Kidney (tissue), 14 donors: Measurements from ENCODE around the gene ARHGAP8. TPM values are rescaled to one million over a fixed set of nuclear protein-coding genes. Genes with fewer than 3 reads are reported as not detected.
"Not testable (repeated sequence)": the region's sequence is repeated elsewhere in the genome, so short reads cannot be mapped to it uniquely, and the experiment has no call there.

Source experiments
- DNase-seq, 5 donors: peaks; one replicate each; pipeline ENCODE4 v3.0.0-alpha.2; 2013 to 2020
- FAIRE-seq: peaks from 2 replicates; lab custom pipeline; 2012; peaks lifted over from hg19 to GRCh38; lab: Jason Lieb, UNC
- H3K27ac ChIP-seq, 2 donors: one replicate each; pipeline ENCODE4 v1.7.0; 2013; ENCODE audit warnings: low read depth in 2 of 2, low read length in 2 of 2, inconsistent platforms in 1 of 2
- H3K27me3 ChIP-seq: one replicate; pipeline ENCODE4 v1.7.1; 2013; ENCODE audit warnings: low read length, inconsistent platforms; ENCODE audit not compliant: control insufficient read depth, insufficient read depth
- H3K36me3 ChIP-seq, 3 donors: one replicate each; pipeline versions ENCODE4 v1.7.0 to v1.7.1; 2013; ENCODE audit warnings: low read length in 3 of 3, control low read depth in 1 of 3, inconsistent platforms in 1 of 3; ENCODE audit not compliant: insufficient read depth in 3 of 3, control insufficient read depth in 2 of 3
- H3K4me1 ChIP-seq, 3 donors: one replicate each; pipeline versions ENCODE4 v1.7.0 to v1.7.1; 2013; ENCODE audit warnings: low read length in 3 of 3, inconsistent platforms in 1 of 3, low read depth in 1 of 3; ENCODE audit not compliant: control insufficient read depth in 2 of 3, insufficient read depth in 2 of 3
- H3K4me3 ChIP-seq, 3 donors: one replicate each; pipeline versions ENCODE4 v1.7.0 to v1.8.1; 2013; ENCODE audit warnings: low read length in 3 of 3, control low read depth in 1 of 3, inconsistent platforms in 1 of 3
- H3K9ac ChIP-seq, 3 donors: one replicate each; pipeline versions ENCODE4 v1.7.0 to v1.7.1; 2013; ENCODE audit warnings: low read length in 3 of 3, control low read depth in 1 of 3, inconsistent platforms in 1 of 3
- H3K9me3 ChIP-seq, 3 donors: one replicate each; pipeline versions ENCODE4 v1.7.0 to v1.7.1; 2013; ENCODE audit warnings: low read length in 3 of 3, control low read depth in 1 of 3, inconsistent platforms in 1 of 3; ENCODE audit not compliant: control insufficient read depth in 2 of 3, insufficient read depth in 1 of 3
- intact Hi-C: fragments of 100-400 bp; cut with DNase I; formaldehyde crosslinking; loops from one replicate; pipeline ENCODE4 v1.11.1; 2022
- polyA plus RNA-seq: library from polyadenylated mRNA; stranded (reverse); fragments of 350-450 nt; fragmentation: Illumina TruSeq; extraction: RNeasy Lipid Tissue Mini Kit (QIAGEN cat#74804); gene quantifications from one replicate; pipeline ENCODE4 v1.2.3, GENCODE V29; 2014; ENCODE audit warnings: low read depth, low replicate concordance; ENCODE audit not compliant: insufficient read depth
- total RNA-seq: library from RNA; stranded (reverse); fragmentation: NEBNext Ultra II Directional; extraction: Animal tissue kit (Norgen Biotek cat#: 25700); gene quantifications from one replicate; pipeline ENCODE4 v1.2.1, GENCODE V29; 2021
- TF ChIP-seq, protein P1 (sequence below): IDR thresholded peaks from 3 replicates; pipeline ENCODE4 v1.5.1; 2012; ENCODE audit warnings: mild to moderate bottlenecking, moderate library complexity, borderline replicate concordance; ENCODE audit not compliant: insufficient read depth; ENCODE audit errors: extremely low read depth
- donor health status: control.
- donor health status: control.
- donor health status: control.
- donor health status: control.
- donor health status: control.
- donor health status: DM: yes; HTN: yes; CAD: no.
- donor health status: Normal renal cell carcinoma (clear cell type).

The ARHGAP8 gene
- total and polyA plus RNA-seq, 2 donors from 2014 or later: 30.2 to 35.7 TPM

GRCh38 chr22:44898236-44898635, 145.9 kb downstream of the ARHGAP8 start:
- Histone ChIP-seq H3K9ac (no peak overlapping the region), H3K9me3 (peaks cover 0 to 13% (median 3%) of the 10 kb centered on the region in 3 donors), H3K4me1 (no peaks in the 10 kb centered on the region), H3K27me3 (no peaks in the 10 kb centered on the region), H3K4me3 (no peak overlapping the region), H3K36me3 (no peaks in the 10 kb centered on the region), H3K27ac (no peak overlapping the region)
- TF ChIP-seq, protein P1, sequence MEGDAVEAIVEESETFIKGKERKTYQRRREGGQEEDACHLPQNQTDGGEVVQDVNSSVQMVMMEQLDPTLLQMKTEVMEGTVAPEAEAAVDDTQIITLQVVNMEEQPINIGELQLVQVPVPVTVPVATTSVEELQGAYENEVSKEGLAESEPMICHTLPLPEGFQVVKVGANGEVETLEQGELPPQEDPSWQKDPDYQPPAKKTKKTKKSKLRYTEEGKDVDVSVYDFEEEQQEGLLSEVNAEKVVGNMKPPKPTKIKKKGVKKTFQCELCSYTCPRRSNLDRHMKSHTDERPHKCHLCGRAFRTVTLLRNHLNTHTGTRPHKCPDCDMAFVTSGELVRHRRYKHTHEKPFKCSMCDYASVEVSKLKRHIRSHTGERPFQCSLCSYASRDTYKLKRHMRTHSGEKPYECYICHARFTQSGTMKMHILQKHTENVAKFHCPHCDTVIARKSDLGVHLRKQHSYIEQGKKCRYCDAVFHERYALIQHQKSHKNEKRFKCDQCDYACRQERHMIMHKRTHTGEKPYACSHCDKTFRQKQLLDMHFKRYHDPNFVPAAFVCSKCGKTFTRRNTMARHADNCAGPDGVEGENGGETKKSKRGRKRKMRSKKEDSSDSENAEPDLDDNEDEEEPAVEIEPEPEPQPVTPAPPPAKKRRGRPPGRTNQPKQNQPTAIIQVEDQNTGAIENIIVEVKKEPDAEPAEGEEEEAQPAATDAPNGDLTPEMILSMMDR: no peak
- FAIRE-seq: no peak
- intact Hi-C loops: no loop called here
- DNase-seq: peak in 2 of 5 donors; percentile 4 to 32

DNA sequence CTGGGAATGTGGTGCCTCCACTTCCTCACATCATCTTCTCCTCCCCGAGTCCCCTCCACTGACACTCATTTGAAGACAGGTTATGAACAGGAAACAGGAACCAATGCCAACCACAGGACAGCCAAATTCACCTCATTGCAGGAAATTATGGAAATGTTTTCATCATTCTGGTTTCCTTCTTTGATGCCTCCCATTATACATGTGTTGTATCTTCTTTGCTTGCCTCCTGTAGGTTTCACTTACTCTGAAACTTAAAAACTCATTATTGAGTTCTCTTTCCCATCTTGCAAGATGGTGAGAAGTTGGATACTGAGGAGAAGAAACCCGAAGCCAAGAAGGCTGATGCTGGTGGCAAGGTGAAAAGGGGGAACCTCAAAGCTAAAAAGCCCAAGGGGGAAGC, 148.9 kb downstream of the ARHGAP8 start:
- Histone ChIP-seq H3K9ac (no peak overlapping the region), H3K27ac (no peak overlapping the region), H3K4me3 (no peak overlapping the region), H3K4me1 (no peaks in the 10 kb centered on the region), H3K36me3 (no peaks in the 10 kb centered on the region), H3K27me3 (no peaks in the 10 kb centered on the region), H3K9me3 (peaks cover 0 to 13% (median 3%) of the 10 kb centered on the region in 3 donors)
- FAIRE-seq (no peak), DNase-seq (peak in 1 of 5 donors; percentile 8)
- TF ChIP-seq, protein P1: no peak
- intact Hi-C loops: no loop called here

- H3K27me3 ChIP-seq, H3K36me3 ChIP-seq, H3K4me3 ChIP-seq, H3K9ac ChIP-seq, intact Hi-C loops, FAIRE-seq, DNase-seq, H3K27ac ChIP-seq, H3K4me1 ChIP-seq: not testable (repeated sequence)
- H3K9me3 ChIP-seq: peaks cover 0 to 13% (median 3%) of the 10 kb centered on the region in 3 donors
These were observed 150.8 kb downstream of the ARHGAP8 start for GRCh38 chr22:44903164-44903563.

DNA sequence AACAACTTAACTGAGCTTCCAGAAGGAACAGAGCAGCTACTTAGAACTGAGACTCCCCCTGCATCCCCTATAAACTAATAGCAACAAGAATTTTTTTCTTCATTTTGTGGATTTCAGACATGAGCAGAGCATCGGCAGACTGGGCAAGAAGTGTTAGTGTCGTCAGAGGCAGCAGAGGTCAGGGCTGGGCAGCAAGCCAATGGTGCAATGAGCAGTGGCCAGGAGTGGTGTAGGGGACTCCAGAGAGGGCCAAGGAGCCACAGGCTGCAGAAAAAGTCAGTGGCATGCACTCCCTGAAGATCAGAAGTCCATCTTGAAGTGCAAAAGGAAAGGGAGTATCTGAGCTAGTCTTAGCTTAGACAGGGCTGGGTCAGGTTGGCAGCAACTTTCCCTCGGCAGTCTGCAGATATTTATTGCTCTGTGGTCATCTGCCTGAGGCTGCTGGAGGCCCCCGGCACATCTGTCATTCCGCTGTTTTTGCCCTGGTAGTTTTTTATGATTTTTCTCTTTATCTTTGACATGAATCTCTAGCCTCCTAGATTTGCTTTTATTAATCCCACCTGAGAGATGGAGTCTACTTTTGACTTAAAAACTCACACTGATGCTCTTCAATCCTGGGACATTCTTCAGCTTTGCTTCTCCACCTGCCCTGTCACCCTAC, 152.2 kb downstream of the ARHGAP8 start:
- peak in 1 of 5 donors; percentile 4 for DNase-seq
- H3K4me3 ChIP-seq, H3K4me1 ChIP-seq, H3K36me3 ChIP-seq, H3K27me3 ChIP-seq, H3K27ac ChIP-seq, H3K9ac ChIP-seq, FAIRE-seq, intact Hi-C loops: not testable (repeated sequence)
- H3K9me3 ChIP-seq: peaks cover 0 to 13% (median 3%) of the 10 kb centered on the region in 3 donors
